8988T (cell line): ENCODE measurements around the gene RADIL.
A peak's percentile ranks its signal among the peaks of the same experiment; 100 is the strongest.
"Not testable (repeated sequence)": the region's sequence is repeated elsewhere in the genome, so short reads cannot be mapped to it uniquely, and the experiment has no call there.

Source experiments
- DNase-seq: peaks from one replicate; pipeline ENCODE4 v3.0.0; 2011

The RADIL gene, protein sequence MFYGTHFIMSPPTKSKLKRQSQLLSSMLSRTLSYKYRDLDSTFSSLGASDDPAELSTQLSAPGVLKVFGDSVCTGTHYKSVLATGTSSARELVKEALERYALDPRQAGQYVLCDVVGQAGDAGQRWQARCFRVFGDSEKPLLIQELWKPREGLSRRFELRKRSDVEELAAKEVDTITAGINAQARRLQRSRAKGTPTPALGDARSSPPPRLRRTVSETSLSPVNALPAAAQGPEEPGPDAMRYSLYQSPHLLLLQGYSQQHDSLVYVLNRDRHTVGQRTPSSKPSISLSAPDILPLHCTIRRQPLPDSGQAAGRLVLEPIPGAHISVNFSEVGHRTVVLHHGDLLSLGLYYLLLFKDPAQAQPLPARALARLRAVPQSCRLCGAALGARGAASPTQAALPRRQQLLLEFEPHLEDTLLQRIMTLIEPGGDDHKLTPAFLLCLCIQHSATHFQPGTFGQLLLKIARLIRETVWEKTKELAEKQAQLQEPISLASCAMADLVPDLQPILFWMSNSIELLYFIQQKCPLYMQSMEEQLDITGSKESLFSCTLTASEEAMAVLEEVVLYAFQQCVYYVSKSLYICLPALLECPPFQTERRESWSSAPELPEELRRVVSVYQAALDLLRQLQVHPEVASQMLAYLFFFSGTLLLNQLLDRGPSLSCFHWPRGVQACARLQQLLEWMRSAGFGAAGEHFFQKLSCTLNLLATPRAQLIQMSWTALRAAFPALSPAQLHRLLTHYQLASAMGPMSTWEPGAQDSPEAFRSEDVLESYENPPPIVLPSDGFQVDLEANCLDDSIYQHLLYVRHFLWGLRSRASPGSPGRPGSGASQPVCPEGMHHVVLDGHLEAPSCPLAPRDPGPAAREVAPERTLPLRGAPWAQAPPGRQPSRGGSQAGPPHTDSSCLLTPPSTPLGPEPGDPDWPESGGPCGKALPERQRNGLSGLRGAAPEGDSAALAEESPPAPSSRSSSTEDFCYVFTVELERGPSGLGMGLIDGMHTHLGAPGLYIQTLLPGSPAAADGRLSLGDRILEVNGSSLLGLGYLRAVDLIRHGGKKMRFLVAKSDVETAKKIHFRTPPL

DNA sequence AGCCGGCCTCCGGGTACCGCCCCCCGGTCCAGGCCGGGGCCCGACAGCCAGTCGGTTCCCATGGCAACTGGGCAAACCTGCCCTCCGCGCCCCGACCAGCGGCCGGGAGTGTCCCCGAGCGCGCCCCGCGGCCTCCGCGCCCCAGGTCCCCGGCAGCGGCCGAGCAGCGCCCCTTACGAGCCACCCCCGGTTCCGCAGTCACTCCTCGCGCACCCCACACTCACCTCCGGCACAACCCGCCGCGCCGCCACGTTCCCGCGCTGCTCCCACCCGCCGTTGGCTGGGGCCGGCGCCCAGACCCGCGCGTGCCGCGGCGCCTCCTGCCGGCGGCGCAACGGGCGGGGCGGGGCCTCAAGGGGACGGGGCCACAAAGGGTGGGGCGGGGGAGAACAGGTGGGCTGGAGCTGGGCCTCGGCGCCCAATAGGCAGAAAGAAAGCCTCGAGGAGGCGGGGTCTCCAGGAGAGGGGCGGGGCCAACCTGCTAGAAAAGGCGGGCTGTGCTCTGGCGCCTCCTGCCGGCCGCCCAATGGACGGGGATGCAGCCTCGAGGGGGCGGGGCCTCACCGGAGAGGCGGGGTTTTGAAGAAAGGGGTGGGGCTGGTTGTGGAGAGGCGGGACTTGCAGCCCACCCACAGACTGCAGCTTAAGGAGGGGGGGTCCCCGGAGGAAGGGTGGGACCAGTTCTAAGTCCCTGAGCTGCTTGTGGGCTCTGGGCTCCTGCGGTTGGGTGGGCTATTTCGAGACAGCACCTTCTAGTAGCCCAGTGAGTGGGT lies at the start of gene RADIL:
TSS of gene RADIL (minus strand) at position 345 of the 773 bp plus-strand sequence. CDS start 5,577 bp downstream, outside the sequence.
- peak; percentile 99 for DNase-seq

DNA sequence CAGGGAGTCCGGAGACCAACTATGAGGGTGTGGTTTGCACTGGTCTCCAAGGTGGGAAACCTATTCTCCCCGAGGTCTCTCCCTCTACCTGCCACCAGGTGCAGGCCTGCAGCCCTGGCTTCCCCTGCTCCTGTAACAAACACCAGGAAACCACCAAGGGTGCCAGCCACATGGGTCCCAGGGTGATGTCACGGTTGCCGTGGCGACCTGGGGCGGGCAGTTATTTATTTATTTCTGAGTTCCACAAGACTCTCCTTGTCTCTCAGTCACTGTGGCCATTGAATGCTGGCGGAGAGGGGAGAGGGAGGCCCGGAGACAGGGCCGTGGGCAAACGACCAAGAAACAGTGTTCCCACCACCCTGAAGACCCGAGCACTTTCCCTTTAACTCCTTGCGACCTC lies 48.4 kb upstream of the RADIL start:
- no peak for DNase-seq

DNA sequence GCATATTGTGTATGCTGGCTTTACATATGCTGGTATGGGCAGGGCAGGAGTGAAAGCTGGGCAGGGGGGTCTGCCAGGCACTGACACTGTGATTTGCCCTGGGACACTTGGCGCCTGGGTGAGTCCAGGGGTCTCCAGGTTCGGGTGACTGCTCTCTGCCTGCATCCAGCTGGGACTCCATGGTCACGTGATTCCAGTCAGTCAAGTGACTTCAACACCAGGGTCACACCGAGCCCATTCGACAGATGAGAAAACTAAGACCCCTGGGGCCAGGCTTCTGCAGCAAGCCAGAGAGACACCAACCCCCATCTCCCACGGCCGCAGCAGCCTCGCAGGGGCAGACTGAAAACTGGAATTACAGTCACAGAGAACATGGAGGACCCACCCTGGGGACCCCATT lies 45.5 kb upstream of the RADIL start:
- no peak for DNase-seq

DNA sequence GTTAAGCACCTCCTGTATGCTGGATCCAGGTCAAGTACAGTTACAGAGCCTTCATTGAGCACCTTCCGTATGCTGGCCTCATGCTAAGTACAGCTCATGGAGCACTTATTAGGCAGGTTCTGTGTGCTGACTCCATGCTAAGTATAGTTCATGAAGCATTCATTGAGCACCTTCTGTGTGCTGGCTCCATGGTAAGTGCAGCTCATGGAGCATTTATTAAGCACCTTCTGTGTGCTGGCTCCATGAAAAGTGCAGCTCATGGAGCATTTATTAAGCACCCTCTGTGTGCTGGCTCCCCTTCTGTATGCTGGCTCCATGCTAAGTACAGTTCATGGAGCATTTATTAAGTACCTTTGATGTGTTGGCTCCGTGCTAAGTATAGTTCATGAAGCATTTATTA lies 44.9 kb upstream of the RADIL start:
- no peak for DNase-seq

DNA sequence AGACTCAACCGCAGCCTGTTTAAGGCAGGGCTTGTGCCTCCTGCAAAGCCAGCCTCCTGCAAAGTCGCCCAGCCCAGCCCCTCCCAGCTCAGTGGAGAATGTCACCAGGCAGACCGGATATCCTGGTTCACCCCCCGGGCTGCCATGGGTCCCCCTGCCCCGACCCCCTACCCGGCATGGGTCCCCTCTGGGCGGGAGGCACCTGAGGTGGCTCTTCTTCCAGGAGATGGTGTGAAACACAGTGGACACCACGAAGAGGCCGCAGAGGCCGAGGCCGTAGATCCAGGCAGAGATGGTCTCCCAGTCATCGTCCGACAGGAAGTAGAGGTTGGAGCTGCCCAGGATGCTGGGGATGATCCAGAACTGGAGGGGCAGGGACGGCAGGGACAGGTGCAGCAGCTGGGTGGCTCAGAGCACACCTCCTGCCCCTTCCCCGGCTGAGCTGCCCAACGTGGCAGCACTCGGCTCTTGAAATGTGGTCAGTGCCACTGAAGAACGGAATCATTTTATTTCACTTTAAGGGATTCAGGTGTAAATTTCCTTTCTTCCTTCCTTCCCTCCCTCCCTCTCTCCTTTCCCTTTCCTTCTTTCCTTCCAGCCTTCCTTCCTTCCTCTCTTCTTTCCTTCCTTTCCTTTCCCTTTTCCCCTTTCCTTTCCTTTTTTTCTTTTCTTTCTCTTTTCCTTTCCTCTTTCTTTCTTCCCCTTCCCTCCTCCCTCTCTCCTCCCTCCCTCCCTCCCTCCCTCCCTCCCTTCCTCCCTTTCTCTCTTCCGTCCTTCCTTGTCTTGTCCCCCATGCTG lies 36.7 kb upstream of the RADIL start:
- DNase-seq, result no peak

DNA sequence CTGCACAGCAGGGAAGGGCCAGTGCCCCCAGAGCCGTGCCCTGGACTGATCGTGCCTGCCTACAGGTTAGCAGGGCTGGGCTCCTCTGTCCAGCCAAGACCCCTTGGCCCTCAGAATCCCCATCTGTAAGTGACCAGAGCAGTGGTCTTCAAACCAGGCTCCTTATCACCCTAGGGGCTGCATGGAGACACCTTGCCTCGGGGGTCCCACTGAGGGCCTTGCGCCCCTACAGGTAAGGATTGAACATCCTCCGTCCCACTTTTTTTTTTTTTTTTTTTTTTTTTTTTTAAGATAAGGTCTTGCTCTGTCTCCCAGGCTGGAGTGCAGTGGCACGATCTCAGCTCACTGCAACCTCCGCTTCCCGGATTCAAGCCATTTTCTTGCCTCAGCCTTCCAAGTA lies 32.6 kb upstream of the RADIL start:
- no peak for DNase-seq

DNA sequence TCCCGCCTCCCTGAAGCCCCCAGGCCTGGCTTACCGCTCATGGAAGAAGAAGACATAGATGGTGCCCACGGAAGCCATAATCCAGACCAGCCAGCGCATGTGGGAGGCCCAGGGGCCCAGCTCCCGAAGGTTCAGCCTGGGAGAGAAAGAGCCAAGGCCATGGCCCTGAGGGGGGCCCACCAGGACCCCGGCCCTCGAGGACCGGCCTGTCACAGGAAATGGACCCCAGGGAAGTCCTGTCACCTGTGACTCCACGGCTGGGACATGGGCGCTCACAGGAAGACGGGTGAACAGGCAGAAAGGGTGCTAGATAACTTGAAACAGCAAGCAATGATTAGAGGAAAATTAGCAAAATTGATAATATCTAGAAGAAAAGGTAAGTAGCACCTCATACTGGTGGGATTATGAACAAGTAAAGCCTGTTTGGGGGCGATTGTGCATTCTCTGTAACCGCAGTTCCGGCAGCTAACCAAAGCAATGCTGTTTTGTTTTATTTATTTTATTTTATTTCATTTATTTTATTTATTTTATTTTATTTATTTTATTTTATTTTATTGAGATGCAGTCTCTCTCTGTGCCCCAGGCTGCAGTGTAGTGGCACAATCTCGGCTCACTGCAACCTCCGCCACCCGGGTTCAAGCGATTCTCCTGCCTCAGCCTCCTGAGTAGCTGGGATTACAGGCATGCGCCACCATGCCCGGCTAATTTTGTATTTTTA lies 27.8 kb upstream of the RADIL start:
- no peak for DNase-seq

DNA sequence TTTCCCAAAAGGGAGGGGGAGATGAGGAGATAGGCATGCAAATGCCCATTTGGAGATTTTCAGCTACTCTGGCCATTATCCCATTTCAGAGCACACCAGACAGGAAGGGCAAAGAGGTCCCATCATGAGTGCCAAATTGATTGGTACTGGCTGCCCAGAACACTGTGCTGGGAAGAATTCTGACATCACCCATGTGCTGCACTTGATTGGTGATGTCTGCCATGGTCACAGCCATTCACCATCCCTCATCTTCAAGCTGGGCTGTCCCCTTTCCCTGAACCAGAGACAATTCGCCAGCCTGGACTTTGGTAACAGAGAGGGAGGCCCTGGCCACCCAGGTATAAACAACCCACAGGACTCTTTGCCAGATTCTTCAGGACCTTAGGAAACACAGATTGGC lies 23.2 kb upstream of the RADIL start:
- no peak for DNase-seq

DNA sequence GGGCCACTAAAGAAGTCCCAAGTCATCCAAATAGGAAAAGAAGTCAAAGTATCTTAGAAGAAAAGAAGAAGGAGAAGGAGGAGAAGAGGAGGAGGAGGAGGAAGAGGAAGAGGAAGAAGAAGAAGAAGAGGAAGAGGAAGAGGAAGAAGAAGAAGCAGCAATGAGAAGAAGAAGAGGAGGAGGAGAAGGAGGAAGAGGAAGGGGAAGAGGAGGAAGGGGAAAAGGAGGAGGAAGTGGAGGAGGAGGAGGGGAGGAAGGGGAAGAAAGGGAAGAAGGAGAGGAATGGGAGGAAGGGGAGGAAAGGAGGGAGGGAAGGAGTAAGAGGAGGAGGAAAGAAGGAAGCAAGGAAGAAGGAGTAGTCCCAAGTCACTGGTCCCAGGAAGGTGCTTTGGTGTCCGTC lies 21.7 kb upstream of the RADIL start:
- no peak for DNase-seq

DNA sequence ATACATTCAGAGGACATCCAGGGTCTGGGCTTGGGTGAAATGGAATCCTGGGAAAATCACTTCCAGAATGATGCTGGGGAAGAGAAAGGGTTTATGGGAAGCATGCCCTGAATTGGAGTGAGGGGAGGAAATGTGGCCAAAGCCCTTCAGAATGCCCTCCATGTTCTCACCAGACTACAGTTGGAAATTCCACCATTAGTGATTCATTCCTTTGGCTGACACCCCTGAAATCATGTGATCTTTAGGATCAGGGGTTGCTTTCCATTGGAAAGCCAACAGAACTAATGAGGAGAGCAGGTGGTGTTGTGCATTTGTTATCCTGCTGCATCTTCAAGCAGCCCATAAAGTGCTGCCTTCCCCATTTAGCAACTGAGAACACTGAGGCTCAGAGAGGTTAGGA lies 20.8 kb upstream of the RADIL start:
- DNase-seq, result no peak

DNA sequence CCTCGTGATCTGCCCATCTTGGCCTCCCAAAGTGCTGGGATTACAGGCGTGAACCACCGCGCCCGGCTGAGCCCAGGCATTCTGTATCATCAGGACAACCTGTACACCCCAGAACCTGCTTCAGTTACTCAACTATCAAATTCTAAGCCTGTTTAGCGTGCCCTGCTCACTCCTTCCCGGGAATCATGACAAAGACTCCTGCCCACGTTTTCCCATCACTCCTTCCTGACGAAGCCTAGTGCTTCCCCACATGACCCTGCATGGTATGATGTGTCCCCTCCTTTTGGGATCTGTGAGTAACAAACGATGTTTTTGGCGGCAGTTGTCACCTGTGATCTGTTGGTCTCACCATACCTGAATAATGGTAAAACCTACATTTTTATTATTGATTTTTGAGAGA lies 12.2 kb upstream of the RADIL start:
- DNase-seq, result no peak

DNA sequence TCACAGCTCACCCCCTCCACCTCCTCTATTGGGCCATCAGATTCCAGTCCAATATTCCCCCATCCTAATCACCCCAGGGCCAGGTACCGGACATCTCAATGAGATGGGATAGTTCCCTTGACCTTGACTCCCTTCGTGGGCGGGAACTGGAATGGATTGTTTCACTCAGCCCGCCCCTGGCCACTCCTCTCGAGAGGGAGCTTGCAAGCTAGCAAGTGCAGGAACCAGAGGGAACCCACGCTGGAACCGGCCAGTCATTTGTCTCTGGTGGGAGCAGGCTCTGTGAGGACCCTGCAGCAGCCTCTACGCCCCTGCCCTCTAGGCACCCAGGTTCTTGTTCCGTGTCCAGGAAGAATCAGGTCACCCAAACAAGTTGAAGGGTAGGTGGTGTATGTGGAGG lies 11.0 kb upstream of the RADIL start:
- DNase-seq, result no peak

DNA sequence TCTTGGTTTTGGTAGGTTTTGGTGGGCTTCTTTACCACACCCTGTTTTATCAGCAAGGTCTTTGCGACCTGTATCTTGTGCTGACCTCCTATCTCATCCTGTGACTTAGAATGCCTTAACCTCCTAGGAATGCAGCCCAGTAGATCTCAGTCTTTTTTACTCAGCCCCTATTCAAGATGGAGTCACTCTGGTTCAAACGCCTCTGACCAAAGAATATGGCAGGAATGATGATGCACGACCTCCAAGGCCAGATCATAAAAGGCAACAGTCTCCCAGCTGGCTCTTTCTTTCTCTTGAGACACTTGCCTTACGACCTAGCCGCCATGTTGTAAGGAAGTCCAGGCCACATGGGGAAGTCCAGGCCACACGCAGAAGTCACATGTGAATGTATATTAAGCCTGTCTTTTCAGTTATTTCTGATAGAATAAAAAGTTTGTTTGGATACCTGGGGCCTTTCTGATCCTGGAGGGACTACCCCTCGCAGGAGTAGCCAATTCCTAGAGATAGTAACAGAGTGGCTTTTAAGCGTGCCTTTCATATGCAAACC lies 10.5 kb upstream of the RADIL start:
- DNase-seq, result no peak

DNA sequence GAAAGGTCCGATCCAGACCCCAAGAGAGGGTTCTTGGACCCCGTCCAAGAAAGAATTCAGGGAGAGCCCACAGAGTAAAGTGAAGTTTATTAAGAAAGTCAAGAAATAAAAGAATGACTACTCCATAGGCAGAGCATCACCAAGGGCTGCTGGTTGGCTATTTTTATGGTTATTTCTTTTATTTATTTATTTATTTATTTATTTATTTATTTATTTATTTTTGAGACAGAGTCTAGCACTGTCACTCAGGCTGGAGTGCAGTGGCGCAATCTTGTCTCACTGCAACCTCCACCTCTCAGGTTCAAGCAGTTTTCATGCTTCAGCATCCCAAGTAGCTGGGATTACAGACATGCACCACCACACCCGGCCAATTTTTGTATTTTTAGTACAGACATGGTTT lies 9.7 kb upstream of the RADIL start:
- not testable (repeated sequence) for DNase-seq

DNA sequence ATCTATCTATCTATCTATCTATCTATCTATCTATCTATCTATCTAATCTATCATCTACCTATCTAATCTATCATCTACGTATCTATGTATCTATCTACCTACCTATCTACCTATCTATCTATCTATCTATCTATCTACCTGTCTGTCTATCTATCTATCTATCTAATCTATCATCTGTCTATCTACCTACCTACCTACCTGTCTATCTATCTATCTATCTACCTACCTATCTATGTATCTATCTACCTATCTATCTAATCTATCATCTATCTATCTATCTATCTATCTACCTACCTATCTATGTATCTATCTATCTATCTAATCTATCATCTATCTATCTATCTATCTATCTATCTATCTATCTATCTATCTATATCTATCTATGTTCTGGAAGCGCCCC lies 8.0 kb upstream of the RADIL start:
- not testable (repeated sequence) for DNase-seq

DNA sequence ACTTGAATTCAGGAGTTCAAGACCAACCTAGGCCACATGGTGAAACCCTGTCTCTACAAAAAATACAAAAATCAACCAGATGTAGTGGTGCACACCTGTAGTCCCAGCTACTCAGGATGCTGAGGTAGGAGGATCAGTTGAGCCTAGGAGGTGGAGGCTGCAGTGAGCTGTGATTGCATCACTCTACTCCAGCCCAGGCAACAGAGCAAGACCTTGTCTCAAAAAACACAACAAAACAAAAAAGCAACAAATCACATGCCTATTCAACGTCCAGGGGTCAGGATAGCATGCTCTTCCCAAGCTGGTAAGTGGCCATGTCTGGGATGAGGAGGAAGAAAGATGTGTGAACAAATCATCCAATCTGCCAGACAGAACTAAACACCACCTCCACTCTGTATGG lies 6.2 kb upstream of the RADIL start:
- DNase-seq, result no peak

DNA sequence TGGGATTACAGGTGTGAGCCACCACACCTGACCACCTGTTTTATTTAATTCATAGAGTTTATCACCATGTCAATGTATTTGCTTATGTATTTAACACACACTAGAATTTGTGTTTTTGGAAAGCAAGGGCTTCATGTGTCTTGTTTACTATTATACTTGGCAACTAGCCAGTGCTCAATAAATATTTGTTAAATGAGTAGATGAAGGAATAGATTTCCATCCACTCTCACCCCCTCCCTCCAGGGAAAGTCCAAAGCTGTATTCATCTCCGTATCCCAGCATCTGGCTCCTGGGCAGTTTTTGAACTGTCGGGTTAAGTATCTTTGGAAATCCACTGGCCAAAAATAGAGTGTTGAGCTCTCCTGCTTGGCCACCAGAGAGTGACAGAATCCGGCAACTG lies 4.6 kb upstream of the RADIL start:
- DNase-seq, result no peak

DNA sequence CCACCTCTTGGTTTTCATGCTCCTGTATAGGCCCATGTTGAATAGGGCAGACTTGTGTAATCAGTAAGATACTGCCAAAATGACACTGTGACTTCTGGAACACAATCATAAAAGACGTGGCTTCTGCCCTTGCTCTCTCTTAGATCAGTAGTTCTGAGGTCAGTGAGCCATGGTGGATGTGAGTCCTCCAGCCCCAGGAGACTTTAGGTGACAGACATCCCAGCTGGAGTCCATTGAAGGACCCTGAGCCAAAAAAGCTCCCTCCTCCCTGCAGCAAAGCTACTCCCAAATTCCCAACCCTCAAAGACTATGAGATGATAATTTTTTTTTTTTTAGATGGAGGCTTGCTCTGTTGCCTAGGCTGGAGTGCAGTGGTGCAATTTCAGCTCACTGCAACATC lies 3.2 kb upstream of the RADIL start:
- no peak for DNase-seq

DNA sequence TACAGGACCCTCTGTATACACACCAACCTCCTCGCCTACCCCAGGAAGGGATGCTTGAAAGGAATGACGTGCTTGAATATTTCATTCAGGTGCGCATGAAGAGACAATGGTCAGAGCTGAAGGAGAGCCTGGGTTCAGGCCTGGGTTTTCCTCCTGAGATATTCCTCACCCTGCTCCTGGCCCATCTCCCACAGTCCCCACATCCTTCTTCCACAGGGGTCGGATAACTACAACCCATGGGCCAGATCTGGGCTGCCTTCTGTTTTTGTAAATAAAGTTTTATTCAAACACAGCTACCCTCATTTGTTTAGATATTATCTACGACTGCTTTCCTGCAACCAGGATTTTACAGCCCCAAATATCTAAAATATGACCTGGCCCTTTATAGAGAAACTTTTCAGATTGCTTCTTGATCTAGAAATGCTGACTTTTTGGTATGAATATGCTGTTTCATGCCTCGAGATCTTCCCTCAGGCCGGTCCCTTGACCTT lies 1.8 kb upstream of the RADIL start:
- DNase-seq, result no peak

DNA sequence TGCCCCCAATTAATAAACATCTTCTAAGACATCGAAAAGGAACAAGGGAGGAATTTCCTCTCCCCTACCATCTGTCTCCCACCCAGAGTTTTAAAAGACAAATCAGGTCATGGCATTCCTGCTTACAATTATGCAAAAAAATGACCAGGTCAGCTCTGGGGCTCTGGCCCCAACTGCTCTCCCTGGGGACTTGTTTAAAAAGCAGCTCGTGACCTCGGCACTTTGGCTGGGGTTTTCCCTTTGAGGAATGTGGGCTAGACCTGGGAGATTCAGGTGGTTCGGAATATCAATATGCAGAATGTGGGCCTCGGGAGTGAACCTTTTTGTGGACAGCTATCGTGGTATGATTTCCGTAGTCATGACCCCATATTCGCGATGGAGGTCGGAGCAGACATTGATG lies 648 bp upstream of the RADIL start:
- no peak for DNase-seq

DNA sequence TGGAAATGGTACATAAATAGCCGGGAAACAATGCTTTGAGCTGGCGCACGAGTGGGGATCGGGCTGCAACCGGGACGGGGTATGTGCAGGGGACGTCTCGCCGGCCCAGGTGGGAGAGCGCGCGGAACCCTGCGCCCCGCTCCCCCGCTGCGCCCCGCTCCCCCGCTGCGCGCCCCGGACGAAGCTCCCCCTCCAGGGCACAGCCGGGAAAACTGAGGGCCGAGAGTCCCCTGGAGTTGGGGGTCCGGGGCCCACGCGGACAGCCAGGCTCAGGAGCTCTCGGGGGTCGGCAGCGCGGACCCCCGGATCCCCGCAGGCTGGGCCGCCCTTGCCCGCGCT lies 514 bp downstream of the RADIL start:
- no peak for DNase-seq
